ENCODE measurements around the gene TMEM245. TPM values are rescaled to one million over a fixed set of nuclear protein-coding genes. Genes with fewer than 3 reads are reported as not detected.
A peak's percentile ranks its signal among the peaks of the same experiment; 100 is the strongest.

The TMEM245 gene
- total and polyA plus RNA-seq, 5 experiments from 2014 or later, result 16.3 to 72.4 (median 29.2) TPM

DNA sequence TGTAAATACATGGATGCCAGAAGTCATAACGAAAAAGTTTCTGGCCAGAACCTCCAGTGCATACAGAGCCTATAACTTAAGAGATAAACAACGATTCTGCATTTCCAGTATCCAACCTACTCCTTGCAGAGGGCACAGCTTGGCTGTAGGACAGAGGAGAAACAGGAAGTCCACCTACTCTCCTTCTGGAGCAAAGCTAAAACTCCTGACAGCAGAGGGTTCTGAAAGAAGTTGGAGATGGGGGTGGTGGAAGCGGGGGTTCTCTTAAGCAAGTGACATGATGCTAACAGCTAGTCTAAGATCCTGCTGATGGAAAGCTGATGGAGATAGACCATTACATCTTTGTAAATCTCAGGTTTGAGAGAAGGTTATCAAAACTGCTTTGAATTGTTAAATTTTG lies 70.9 kb downstream of the TMEM245 start:
- H3K9me3 Mint-ChIP-seq, result peaks cover 0 to 6% (median 0%) of the 10 kb centered on the region in 9 donors
- POLR2A ChIA-PET, result no interaction called here
- no peak for ATAC-seq
- no peak overlapping the region for H3K4me3 Mint-ChIP-seq
- H3K4me1 Mint-ChIP-seq, result peaks cover 0 to 7% (median 4%) of the 10 kb centered on the region in 4 donors
- peaks cover 21 to 93% (median 59%) of the 10 kb centered on the region in 3 donors for H3K36me3 Mint-ChIP-seq
- no peaks in the 10 kb centered on the region for H3K27me3 Mint-ChIP-seq
- no peak for DNase-seq
- peak overlapping the region in 1 of 10 donors; percentile 63 for H3K27ac Mint-ChIP-seq

DNA sequence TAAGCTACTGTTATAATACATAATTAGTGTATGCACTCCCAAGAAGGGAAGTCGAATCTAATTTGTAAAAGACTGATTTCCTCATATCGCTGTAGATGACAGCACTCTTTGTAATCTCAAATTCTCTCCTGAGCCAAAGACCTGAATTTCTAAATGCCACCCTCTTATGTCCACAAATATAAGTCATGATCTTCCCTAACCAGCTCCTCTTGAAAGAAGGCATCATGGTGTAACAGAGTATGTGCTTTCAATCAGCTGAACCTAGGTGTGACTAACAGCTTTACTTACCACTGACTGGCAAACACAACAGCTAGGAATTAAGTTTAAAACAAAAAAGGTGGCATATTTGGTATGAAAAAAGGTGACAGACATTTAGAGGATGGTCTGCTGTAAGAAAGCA lies 72.5 kb downstream of the TMEM245 start:
- no peak overlapping the region for H3K27ac Mint-ChIP-seq
- H3K27me3 Mint-ChIP-seq, result no peaks in the 10 kb centered on the region
- H3K4me3 Mint-ChIP-seq, result no peak overlapping the region
- no peak for DNase-seq
- H3K36me3 Mint-ChIP-seq, result peaks cover 29 to 92% (median 62%) of the 10 kb centered on the region in 3 donors
- POLR2A ChIA-PET, result no interaction called here
- ATAC-seq, result no peak
- H3K9me3 Mint-ChIP-seq, result peaks cover 0 to 16% (median 0%) of the 10 kb centered on the region in 9 donors
- peaks cover 0 to 7% (median 4%) of the 10 kb centered on the region in 4 donors for H3K4me1 Mint-ChIP-seq

DNA sequence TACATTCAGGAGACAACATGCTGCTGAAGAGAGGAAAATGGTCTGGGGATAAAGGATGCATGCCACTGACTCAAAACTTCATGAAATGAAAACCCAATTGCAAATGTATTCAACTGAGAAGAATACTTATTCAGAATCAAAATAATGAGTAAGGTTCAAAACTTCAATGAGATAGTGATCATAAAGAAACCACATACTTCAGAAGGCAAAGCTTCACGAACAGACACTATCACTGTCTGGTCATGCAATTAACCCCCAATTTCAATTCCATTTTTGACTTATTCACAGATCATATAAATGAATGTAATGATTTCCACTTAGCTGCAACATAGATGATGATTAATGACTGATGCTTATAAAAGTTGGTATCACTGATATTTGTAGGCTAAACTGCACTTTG lies 73.4 kb downstream of the TMEM245 start:
- H3K27me3 Mint-ChIP-seq, result no peaks in the 10 kb centered on the region
- POLR2A ChIA-PET, result no interaction called here
- ATAC-seq (no peak), DNase-seq (no peak)
- peaks cover 0 to 16% (median 0%) of the 10 kb centered on the region in 9 donors for H3K9me3 Mint-ChIP-seq
- H3K4me3 Mint-ChIP-seq, result no peak overlapping the region
- peak overlapping the region in 1 of 10 donors; percentile 46 for H3K27ac Mint-ChIP-seq
- H3K4me1 Mint-ChIP-seq, result peaks cover 0 to 7% (median 4%) of the 10 kb centered on the region in 4 donors
- H3K36me3 Mint-ChIP-seq, result peaks cover 29 to 83% (median 63%) of the 10 kb centered on the region in 3 donors

DNA sequence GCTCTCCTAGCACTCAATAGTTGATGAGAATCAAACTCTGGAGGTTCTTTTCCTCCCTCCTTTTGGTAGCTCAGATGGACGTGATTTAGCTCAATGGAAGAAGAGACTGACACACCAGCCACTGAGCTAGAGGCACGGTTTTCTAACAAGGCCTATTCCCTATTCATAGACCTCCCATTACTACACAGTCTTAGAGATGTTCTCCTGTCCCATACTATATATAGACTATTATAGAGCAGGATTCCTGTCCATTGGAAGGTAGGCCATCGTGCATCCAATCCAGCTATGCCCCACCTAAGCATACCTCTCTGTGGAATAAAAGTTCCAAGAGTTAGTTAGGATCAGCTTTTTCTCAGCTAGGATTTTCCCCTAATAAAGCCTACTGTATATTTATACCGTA lies 76.2 kb downstream of the TMEM245 start:
- Mint-ChIP-seq H3K27ac (no peak overlapping the region), H3K4me3 (no peak overlapping the region), H3K4me1 (peaks cover 0 to 14% (median 3%) of the 10 kb centered on the region in 4 donors), H3K36me3 (peaks cover 21 to 78% (median 64%) of the 10 kb centered on the region in 3 donors), H3K9me3 (peaks cover 0 to 16% (median 0%) of the 10 kb centered on the region in 9 donors), H3K27me3 (no peaks in the 10 kb centered on the region)
- POLR2A ChIA-PET, result no interaction called here
- ATAC-seq (no peak), DNase-seq (no peak)

DNA sequence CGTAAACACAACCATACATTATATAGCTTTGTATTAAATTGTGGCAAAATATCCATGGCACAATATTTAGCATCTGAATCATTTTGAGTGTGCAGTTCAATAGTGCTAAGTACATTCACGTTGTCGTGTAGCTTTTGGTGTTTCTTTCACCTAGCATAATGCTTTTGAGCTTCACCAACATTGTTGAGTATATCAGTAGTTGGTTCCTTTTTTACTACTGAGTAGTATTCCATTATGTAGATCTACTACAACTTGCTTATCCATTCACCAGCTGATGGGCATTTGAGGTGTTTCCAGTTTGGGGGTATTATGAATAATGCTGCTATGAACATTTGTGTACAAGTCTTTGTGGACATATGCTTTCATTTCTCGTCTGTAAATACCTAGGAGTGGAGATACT lies 79.2 kb downstream of the TMEM245 start:
- POLR2A ChIA-PET, result no interaction called here
- peaks cover 19 to 77% (median 50%) of the 10 kb centered on the region in 3 donors for H3K36me3 Mint-ChIP-seq

DNA sequence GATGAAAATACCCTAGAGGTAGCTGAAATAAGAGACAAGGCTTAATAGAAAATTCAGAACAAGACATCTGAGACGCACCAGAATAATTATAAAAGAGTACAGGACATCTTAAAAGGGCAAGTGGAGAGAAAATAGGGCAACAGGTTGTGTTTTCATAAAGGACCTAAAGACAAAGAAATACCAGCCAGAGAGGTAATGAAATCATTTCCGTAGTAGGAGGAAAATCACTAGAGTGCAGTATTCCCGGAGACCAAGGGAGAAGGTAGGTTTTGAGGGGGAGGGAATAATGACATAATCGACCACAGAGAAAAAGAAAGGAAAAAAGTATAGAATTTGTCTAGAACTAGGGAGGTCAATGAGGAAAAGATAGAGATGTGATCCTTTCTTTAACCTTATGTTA lies 80.2 kb downstream of the TMEM245 start:
- POLR2A ChIA-PET, result no interaction called here

More for the DNA sequence above, 79.2 kb downstream of the TMEM245 start:
- Mint-ChIP-seq H3K27me3 (no peaks in the 10 kb centered on the region), H3K9me3 (peaks cover 0 to 16% (median 0%) of the 10 kb centered on the region in 9 donors), H3K27ac (peak overlapping the region in 1 of 10 donors; percentile 19), H3K4me1 (peaks cover 0 to 15% (median 0%) of the 10 kb centered on the region in 4 donors), H3K4me3 (no peak overlapping the region)
- DNase-seq (no peak), ATAC-seq (no peak)

DNA sequence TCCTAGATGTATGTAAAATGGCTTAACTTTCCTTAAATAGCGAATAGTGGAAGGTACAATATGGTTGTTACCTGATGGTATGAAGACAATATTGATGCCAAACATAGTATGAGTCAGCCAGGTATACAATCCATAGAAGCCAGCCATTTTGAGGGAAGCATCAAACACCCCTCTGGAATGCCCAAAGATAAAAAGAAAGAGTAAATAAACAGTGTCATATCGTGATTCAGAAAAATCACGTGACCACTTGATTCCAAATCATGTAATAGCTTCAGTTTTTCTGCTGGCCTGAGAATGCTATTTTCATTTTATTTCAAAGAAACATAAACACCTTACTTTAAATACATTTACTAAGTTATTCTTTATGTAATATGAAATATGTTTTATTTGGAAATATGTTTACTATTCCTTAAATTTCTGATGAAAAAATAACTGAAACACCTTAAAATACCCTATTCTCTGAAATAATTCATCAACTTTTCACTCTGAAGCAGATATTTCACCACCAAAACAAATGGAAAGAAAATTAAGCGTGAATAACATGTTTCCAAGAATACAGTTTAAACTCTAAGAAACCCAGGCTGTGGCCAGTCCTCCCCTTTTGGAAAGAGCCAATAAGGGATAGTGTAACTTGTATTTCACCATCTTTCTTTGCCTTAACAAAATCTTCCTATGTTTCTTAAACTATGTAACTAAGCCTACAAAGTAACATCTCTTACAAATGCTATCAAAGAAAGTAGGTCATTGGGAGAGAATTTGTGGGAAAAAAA lies 81.6 kb downstream of the TMEM245 start:
- no peak for DNase-seq
- ATAC-seq, result no peak
- Mint-ChIP-seq H3K27ac (peak overlapping the region in 2 of 10 donors; percentile 10 to 47), H3K4me3 (no peak overlapping the region), H3K27me3 (no peaks in the 10 kb centered on the region), H3K36me3 (peaks cover 7 to 73% (median 42%) of the 10 kb centered on the region in 3 donors), H3K4me1 (peaks cover 0 to 12% (median 2%) of the 10 kb centered on the region in 4 donors), H3K9me3 (peaks cover 0 to 3% (median 0%) of the 10 kb centered on the region in 9 donors)
- POLR2A ChIA-PET, result no interaction called here

More for the DNA sequence above, 80.2 kb downstream of the TMEM245 start:
- H3K9me3 Mint-ChIP-seq, result peaks cover 0 to 16% (median 0%) of the 10 kb centered on the region in 9 donors
- no peaks in the 10 kb centered on the region for H3K27me3 Mint-ChIP-seq
- H3K4me3 Mint-ChIP-seq, result no peak overlapping the region
- H3K4me1 Mint-ChIP-seq, result peaks cover 0 to 15% (median 2%) of the 10 kb centered on the region in 4 donors
- H3K27ac Mint-ChIP-seq, result peak overlapping the region in 2 of 10 donors; percentile 62 to 72
- peaks cover 15 to 73% (median 49%) of the 10 kb centered on the region in 3 donors for H3K36me3 Mint-ChIP-seq
- ATAC-seq, result no peak
- no peak for DNase-seq

DNA sequence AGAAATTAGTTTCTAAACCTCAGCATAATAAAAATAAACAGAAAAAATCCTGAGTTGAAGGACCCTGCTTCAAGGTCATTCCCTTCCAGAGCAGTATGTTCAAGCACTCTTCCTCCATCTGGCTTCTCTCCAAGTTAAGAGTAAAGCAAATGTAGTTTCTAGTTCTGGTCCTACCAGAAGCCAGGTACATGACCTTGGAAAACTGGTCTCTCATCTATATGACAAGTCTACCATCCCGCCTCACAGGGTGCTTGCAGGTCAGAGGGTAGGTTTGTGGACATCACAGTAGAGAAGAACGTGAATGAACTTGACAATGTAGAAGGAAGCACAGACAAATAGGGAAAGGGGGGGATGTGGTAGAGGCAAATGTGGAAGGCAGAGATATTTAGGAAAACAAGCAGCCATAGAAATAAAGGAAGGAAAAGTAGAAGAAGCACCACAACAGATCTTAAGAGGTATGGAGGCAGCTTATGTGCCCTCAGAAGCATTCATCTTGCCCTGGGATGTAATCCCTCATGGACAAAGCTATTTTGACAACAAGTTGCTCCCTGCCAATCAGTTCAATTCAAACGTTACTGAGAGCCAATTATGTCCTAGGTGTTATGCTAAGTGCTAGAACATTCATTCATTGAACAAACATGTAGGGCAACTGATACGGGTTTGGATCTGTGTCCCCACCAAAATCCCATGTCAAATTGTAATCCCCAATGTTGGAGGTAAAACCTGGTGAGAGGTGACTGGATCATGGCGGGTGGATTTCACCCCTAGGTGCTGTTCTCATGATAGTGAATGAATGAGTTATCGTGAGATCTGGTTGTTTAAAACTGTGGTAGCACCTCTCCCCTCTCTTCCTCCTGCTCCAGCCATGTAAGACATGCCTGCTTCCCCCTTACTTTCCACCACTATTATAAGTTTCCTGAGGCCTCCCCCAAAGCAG lies 82.7 kb downstream of the TMEM245 start:
- peak overlapping the region in 4 of 10 donors; percentile 1 to 15 (median 3) for H3K27ac Mint-ChIP-seq
- H3K4me1 Mint-ChIP-seq, result peaks cover 0 to 12% (median 3%) of the 10 kb centered on the region in 4 donors
- peaks cover 4 to 77% (median 42%) of the 10 kb centered on the region in 3 donors for H3K36me3 Mint-ChIP-seq
- H3K4me3 Mint-ChIP-seq, result peak overlapping the region in 1 of 10 donors; percentile 16
- H3K27me3 Mint-ChIP-seq, result no peaks in the 10 kb centered on the region
- DNase-seq, result no peak
- H3K9me3 Mint-ChIP-seq, result no peaks in the 10 kb centered on the region
- POLR2A ChIA-PET, result no interaction called here
- ATAC-seq, result no peak

DNA sequence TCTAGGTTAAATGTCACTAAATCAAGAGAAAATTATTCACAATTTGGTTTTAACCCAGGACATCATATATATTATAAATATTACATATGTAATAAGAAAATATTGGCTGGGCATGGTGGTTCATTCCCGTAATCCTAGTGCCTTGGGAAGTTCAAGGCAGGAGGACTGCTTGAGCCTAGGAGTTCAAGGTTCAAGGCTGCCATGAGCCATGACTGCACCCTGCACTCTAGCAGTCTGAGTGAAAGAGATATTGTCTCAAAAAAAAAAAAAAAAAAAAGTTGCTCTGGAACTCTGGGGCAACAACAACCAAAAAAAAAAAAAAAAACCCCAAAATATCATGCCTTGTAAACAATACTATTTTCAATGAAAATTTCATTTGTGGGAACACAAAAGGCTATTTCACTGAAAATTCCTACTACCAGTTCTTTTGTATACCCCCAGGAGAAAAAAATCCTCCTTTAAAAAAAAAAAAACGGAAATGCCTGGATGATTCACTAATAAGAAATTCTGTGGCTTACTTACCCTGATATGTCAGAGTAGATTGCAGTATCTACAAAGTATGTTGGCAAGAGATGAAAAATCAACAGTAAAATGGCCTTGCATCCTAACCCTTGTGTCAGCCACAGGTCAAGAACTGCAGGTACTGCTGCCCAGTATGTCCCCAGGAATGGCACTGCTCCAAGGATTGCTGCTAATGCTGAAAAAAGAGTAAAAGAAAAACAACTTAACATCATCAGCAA lies 83.9 kb downstream of the TMEM245 start:
- no peaks in the 10 kb centered on the region for H3K27me3 Mint-ChIP-seq
- POLR2A ChIA-PET, result no interaction called here
- DNase-seq, result no peak
- peaks cover 0 to 12% (median 3%) of the 10 kb centered on the region in 4 donors for H3K4me1 Mint-ChIP-seq
- H3K36me3 Mint-ChIP-seq, result peaks cover 4 to 82% (median 40%) of the 10 kb centered on the region in 3 donors
- H3K9me3 Mint-ChIP-seq, result no peaks in the 10 kb centered on the region
- no peak for ATAC-seq
- no peak overlapping the region for H3K4me3 Mint-ChIP-seq
- peak overlapping the region in 1 of 10 donors; percentile 29 for H3K27ac Mint-ChIP-seq

DNA sequence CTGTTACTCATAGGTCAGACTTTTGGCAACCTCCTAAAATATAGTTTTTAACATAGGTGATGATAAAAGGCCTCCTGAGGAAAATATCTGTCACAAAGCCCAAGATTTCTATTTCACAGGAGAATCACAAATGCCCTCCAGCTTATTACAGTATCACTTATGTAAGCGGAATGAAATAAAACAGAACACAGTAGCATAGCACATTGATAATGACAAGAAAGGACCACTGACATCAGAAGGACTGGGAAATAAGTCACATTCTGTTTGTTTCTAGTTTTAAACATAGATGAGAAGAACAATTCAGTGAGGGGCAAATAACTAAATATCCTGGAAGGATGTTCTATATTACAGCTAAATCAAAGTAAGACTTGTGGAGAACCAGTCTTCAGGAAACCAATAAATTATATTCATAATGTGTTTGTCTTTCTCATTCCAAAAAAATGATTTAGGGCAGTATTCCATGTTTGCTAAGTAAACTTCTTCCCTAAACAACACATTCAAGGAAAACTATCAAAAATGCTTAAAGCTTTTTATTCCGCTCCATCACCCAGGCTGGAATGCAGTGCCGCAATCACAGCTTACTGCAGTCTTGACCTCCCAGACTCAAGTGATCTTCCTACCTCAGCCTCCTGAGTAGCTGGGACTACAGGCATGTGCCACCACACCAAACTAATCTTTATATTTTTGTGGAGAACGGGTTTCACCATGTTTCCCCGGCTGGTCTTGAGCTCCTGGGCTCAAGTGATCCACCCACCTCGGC lies 85.6 kb downstream of the TMEM245 start:
- Mint-ChIP-seq H3K9me3 (no peaks in the 10 kb centered on the region), H3K36me3 (peaks cover 4 to 82% (median 28%) of the 10 kb centered on the region in 3 donors), H3K4me3 (no peak overlapping the region), H3K4me1 (peaks cover 0 to 7% (median 3%) of the 10 kb centered on the region in 4 donors), H3K27ac (no peak overlapping the region), H3K27me3 (no peaks in the 10 kb centered on the region)
- ATAC-seq (no peak), DNase-seq (no peak)
- POLR2A ChIA-PET, result no interaction called here

DNA sequence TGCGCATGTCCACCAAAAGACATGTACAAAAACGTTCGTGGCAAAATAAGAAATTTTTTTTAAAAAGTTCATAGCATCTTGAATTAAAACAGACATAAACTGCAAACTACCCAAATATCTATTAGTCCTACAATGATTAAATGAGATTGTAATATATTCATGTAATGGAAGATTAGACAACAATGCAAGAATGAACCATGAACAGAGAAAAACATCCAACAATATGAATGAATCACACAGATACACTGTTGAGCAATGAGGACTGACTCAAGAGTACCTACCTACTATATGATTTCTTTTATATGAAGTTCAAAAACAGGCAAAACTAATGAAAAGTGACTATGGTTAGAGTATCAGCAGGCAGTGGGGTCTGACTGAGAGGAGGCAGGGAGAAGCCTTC lies 88.5 kb downstream of the TMEM245 start:
- peaks cover 0 to 76% (median 26%) of the 10 kb centered on the region in 3 donors for H3K36me3 Mint-ChIP-seq
- peaks cover 2 to 16% (median 6%) of the 10 kb centered on the region in 4 donors for H3K4me1 Mint-ChIP-seq
- POLR2A ChIA-PET, result no interaction called here
- H3K4me3 Mint-ChIP-seq, result no peak overlapping the region
- no peaks in the 10 kb centered on the region for H3K9me3 Mint-ChIP-seq
- no peaks in the 10 kb centered on the region for H3K27me3 Mint-ChIP-seq
- ATAC-seq, result no peak
- DNase-seq, result no peak
- no peak overlapping the region for H3K27ac Mint-ChIP-seq

All from naive thymus-derived CD8-positive, alpha-beta T cell (primary cell).